Colonic mucosa (tissue), 4 donors: ENCODE data around the gene CNOT6. TPM values are rescaled to one million over a fixed set of nuclear protein-coding genes. Genes with fewer than 3 reads are reported as not detected.

Experiments used
- DNase-seq: peaks from one replicate; pipeline ENCODE4 v3.0.0-alpha.2; 2020
- H3K27ac ChIP-seq: fragments of 200-600 bp; one replicate; pipeline ENCODE4 v1.8.0; 2021
- H3K27me3 ChIP-seq: fragments of 200-600 bp; one replicate; pipeline ENCODE4 v1.8.0; 2021
- H3K36me3 ChIP-seq: fragments of 200-600 bp; one replicate; pipeline ENCODE4 v1.8.0; 2021
- H3K4me1 ChIP-seq: fragments of 200-600 bp; one replicate; pipeline ENCODE4 v1.8.0; 2021; ENCODE audit warnings: mild to moderate bottlenecking
- H3K4me3 ChIP-seq: fragments of 200-600 bp; one replicate; pipeline ENCODE4 v1.8.0; 2021
- H3K9ac ChIP-seq, 2 donors: one replicate each; pipeline ENCODE4 v1.7.0; 2013; ENCODE audit warnings: control low read depth in 2 of 2, low read depth in 2 of 2, low read length in 2 of 2
- H3K9me3 ChIP-seq: fragments of 200-600 bp; one replicate; pipeline ENCODE4 v1.8.0; 2021
- intact Hi-C: fragments of 100-400 bp; cut with DNase I; formaldehyde crosslinking; loops from one replicate; pipeline ENCODE4 v1.14.1; 2022
- total RNA-seq, 2 donors: library from RNA; stranded (reverse); fragmentation: NEBNext Ultra II Directional in 1 of 2; extraction: Animal tissue kit (Norgen Biotek cat#: 25700) in 1 of 2; gene quantifications; one replicate each; pipeline ENCODE4 v1.2.1, GENCODE V29; 2021
- TF ChIP-seq, protein P1 (sequence below): fragments of 200-600 bp; IDR thresholded peaks from one replicate; pipeline ENCODE4 v1.8.0; 2022; ENCODE audit warnings: antibody characterized with exemption, mild to moderate bottlenecking
- donor health status: healthy.
- donor health status: DM: no; HTN: no; CAD: no.
- donor health status: DM: no; HTN: no; CAD: no.

The CNOT6 gene
- total RNA-seq, 2 donors from 2014 or later = 35.5 to 38.2 TPM

- no peaks in the 10 kb centered on the region for H3K4me1 ChIP-seq
- no peaks in the 10 kb centered on the region for H3K27me3 ChIP-seq
- H3K36me3 ChIP-seq = no peaks in the 10 kb centered on the region
- no peak for DNase-seq
- H3K27ac ChIP-seq = no peak overlapping the region
- H3K9ac ChIP-seq = no peak overlapping the region
- intact Hi-C loops = no loop called here
- TF ChIP-seq, protein P1, sequence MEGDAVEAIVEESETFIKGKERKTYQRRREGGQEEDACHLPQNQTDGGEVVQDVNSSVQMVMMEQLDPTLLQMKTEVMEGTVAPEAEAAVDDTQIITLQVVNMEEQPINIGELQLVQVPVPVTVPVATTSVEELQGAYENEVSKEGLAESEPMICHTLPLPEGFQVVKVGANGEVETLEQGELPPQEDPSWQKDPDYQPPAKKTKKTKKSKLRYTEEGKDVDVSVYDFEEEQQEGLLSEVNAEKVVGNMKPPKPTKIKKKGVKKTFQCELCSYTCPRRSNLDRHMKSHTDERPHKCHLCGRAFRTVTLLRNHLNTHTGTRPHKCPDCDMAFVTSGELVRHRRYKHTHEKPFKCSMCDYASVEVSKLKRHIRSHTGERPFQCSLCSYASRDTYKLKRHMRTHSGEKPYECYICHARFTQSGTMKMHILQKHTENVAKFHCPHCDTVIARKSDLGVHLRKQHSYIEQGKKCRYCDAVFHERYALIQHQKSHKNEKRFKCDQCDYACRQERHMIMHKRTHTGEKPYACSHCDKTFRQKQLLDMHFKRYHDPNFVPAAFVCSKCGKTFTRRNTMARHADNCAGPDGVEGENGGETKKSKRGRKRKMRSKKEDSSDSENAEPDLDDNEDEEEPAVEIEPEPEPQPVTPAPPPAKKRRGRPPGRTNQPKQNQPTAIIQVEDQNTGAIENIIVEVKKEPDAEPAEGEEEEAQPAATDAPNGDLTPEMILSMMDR = no peak
- no peaks in the 10 kb centered on the region for H3K9me3 ChIP-seq
- H3K4me3 ChIP-seq = no peak overlapping the region
These were observed 105.9 kb downstream of the CNOT6 start for GRCh38 chr5:180599981-180600553.

GRCh38 chr5:180600554-180601041 lies 106.4 kb downstream of the CNOT6 start:
- no peak overlapping the region for H3K9ac ChIP-seq
- intact Hi-C loops = no loop called here
- DNase-seq = no peak
- H3K27ac ChIP-seq = no peak overlapping the region
- H3K36me3 ChIP-seq = no peaks in the 10 kb centered on the region
- no peaks in the 10 kb centered on the region for H3K27me3 ChIP-seq
- no peaks in the 10 kb centered on the region for H3K4me1 ChIP-seq
- H3K4me3 ChIP-seq = no peak overlapping the region
- no peaks in the 10 kb centered on the region for H3K9me3 ChIP-seq
- TF ChIP-seq, protein P1 = no peak

GRCh38 chr5:180601591-180602480 lies 107.7 kb downstream of the CNOT6 start:
- H3K9ac ChIP-seq = no peak overlapping the region
- no peak overlapping the region for H3K4me3 ChIP-seq
- TF ChIP-seq, protein P1 = no peak
- intact Hi-C loops = no loop called here
- H3K4me1 ChIP-seq = no peaks in the 10 kb centered on the region
- no peak overlapping the region for H3K27ac ChIP-seq
- no peaks in the 10 kb centered on the region for H3K27me3 ChIP-seq
- no peak for DNase-seq
- no peaks in the 10 kb centered on the region for H3K9me3 ChIP-seq
- H3K36me3 ChIP-seq = no peaks in the 10 kb centered on the region

GRCh38 chr5:180602481-180603075 lies 108.4 kb downstream of the CNOT6 start:
- no peaks in the 10 kb centered on the region for H3K27me3 ChIP-seq
- no peak overlapping the region for H3K4me3 ChIP-seq
- TF ChIP-seq, protein P1 = no peak
- intact Hi-C loops = no loop called here
- no peak for DNase-seq
- H3K9me3 ChIP-seq = no peaks in the 10 kb centered on the region
- no peaks in the 10 kb centered on the region for H3K4me1 ChIP-seq
- H3K9ac ChIP-seq = no peak overlapping the region
- H3K27ac ChIP-seq = no peak overlapping the region
- no peaks in the 10 kb centered on the region for H3K36me3 ChIP-seq

DNA sequence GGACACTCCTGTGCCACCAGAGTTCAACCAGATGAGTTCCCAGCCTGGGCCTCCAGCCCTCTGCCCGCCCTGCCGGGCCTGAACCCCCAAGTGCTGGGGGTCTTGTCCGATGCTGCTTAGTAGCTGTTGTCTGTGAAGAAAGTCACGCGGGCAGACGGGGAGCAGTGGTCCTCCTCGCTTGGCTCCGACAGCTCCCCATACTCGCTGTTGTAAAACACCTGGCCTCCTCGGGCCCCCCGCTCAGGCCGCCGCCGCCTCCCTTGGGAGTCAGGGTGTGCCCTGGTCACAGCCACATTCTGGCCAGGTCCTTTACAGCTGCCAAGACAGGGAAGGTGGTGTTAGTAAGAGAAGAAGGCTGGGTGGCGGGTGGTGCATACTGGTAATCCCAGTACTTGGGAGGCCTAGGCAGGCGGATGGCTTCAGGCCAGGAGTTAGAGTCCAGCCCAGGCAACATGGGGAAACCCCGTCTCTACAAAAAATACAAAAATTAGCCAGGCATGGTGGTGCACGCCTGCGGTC lies 109.0 kb downstream of the CNOT6 start:
- no peaks in the 10 kb centered on the region for H3K9me3 ChIP-seq
- no peaks in the 10 kb centered on the region for H3K36me3 ChIP-seq
- no peaks in the 10 kb centered on the region for H3K27me3 ChIP-seq
- TF ChIP-seq, protein P1 = no peak
- no peak overlapping the region for H3K27ac ChIP-seq
- no peak overlapping the region for H3K4me3 ChIP-seq
- intact Hi-C loops = no loop called here
- H3K4me1 ChIP-seq = no peaks in the 10 kb centered on the region
- H3K9ac ChIP-seq = no peak overlapping the region
- DNase-seq = no peak
